Hepatocyte (in vitro differentiated cells): ENCODE data around the gene FBXL7. TPM values are rescaled to one million over a fixed set of nuclear protein-coding genes. Genes with fewer than 3 reads are reported as not detected.

ENCODE experiments used
- DNase-seq: peaks from one replicate; pipeline ENCODE4 v3.0.0-alpha.2; 2016; ENCODE audit warnings: low spot score
- H2AFZ ChIP-seq: fragments of 200-600 bp; sonication (generic); 2 replicates; pipeline ENCODE4 v1.6.0; 2016; ENCODE audit warnings: antibody characterized with exemption, mild to moderate bottlenecking
- H3K27ac ChIP-seq: fragments of 200-600 bp; sonication (generic); 2 replicates; pipeline ENCODE4 v1.5.1; 2016; ENCODE audit warnings: mild to moderate bottlenecking
- H3K27me3 ChIP-seq: fragments of 200-600 bp; sonication (generic); 2 replicates; pipeline ENCODE4 v1.6.1; 2016
- H3K36me3 ChIP-seq: fragments of 200-600 bp; sonication (generic); replicated peaks from 2 replicates; pipeline ENCODE4 v1.5.1; 2016; ENCODE audit warnings: low read depth; ENCODE audit not compliant: insufficient read depth
- H3K4me1 ChIP-seq: fragments of 200-600 bp; sonication (generic); 2 replicates; pipeline ENCODE4 v1.5.1; 2016; ENCODE audit warnings: mild to moderate bottlenecking, moderate library complexity; ENCODE audit not compliant: insufficient read depth
- H3K4me2 ChIP-seq: fragments of 200-600 bp; sonication (generic); 2 replicates; pipeline ENCODE4 v1.6.0; 2016
- H3K4me3 ChIP-seq: fragments of 200-600 bp; sonication (generic); 2 replicates; pipeline ENCODE4 v1.5.1; 2016; ENCODE audit warnings: mild to moderate bottlenecking
- H3K79me2 ChIP-seq: fragments of 200-600 bp; sonication (generic); 2 replicates; pipeline ENCODE4 v1.6.0; 2017; ENCODE audit warnings: mild to moderate bottlenecking
- H3K9me2 ChIP-seq: fragments of 200-600 bp; sonication (generic); replicated peaks from 2 replicates; pipeline ENCODE4 v1.6.0; 2017; ENCODE audit warnings: mild to moderate bottlenecking; ENCODE audit not compliant: insufficient read depth
- H3K9me3 ChIP-seq: fragments of 200-600 bp; sonication (generic); 2 replicates; pipeline ENCODE4 v1.5.1; 2016; ENCODE audit warnings: low read depth, mild to moderate bottlenecking
- H4K20me1 ChIP-seq: fragments of 200-600 bp; sonication (generic); 2 replicates; pipeline ENCODE4 v1.6.0; 2016; ENCODE audit warnings: mild to moderate bottlenecking; ENCODE audit not compliant: insufficient read depth, poor library complexity, severe bottlenecking
- CTCF ChIP-seq: fragments of 200-600 bp; sonication (generic); IDR thresholded peaks from 2 replicates; pipeline ENCODE4 v1.5.1; 2016; ENCODE audit warnings: antibody characterized with exemption, mild to moderate bottlenecking; ENCODE audit not compliant: poor library complexity
- EZH2 ChIP-seq: fragments of 200-600 bp; sonication (generic); IDR thresholded peaks from 2 replicates; pipeline ENCODE4 v1.6.1; 2016; ENCODE audit warnings: antibody characterized with exemption, mild to moderate bottlenecking, borderline replicate concordance
- EZH2phosphoT487 ChIP-seq: fragments of 200-600 bp; sonication (generic); IDR thresholded peaks from one replicate; pipeline ENCODE4 v1.6.1; 2018; ENCODE audit warnings: antibody characterized with exemption, mild to moderate bottlenecking, low read depth, moderate library complexity; ENCODE audit not compliant: unreplicated experiment, severe bottlenecking
- WGBS: methylation state at CpG from one replicate; pipeline ENCODE4 v1.1.6; 2016; ENCODE audit warnings: low lambda C conversion rate; ENCODE audit errors: missing lambda C conversion rate; 5-methylcytosine and 5-hydroxymethylcytosine counted together
- polyA plus RNA-seq: library from polyadenylated mRNA; unstranded; fragments of >200 nt; fragmentation: Nextera tagmentation; extraction: Ambion mirVana; gene quantifications from 2 replicates; pipeline ENCODE4 v1.2.1, GENCODE V29; 2016
- total RNA-seq: library from RNA; depleted of rRNA; stranded (reverse); fragments of >200 nt; gene quantifications from 2 replicates; pipeline ENCODE4 v1.2.3, GENCODE V29; 2014

Gene FBXL7
- total and polyA plus RNA-seq, 2 experiments from 2014 or later: 8.4 to 10.3 TPM

GRCh38 chr5:15938961-15939360 is 439.0 kb downstream of the FBXL7 start:
- TF ChIP-seq EZH2phosphoT487 (no peak), EZH2 (no peak), CTCF (no peak)
- Histone ChIP-seq H3K9me3 (no peaks in the 10 kb centered on the region), H3K36me3 (no peaks in the 10 kb centered on the region), H3K4me2 (no peak overlapping the region), H3K27me3 (no peaks in the 10 kb centered on the region), H3K4me1 (no peaks in the 10 kb centered on the region), H3K9me2 (no peaks in the 10 kb centered on the region), H3K79me2 (no peaks in the 10 kb centered on the region), H3K27ac (no peak overlapping the region), H2AFZ (no peak overlapping the region), H3K4me3 (no peak overlapping the region), H4K20me1 (no peaks in the 10 kb centered on the region)
- 93% methylated on average over 1 of the region's 1 CpG for WGBS
- no peak for DNase-seq

- no peaks in the 10 kb centered on the region for H3K9me2 ChIP-seq
- H2AFZ ChIP-seq: no peak overlapping the region
- no peaks in the 10 kb centered on the region for H3K36me3 ChIP-seq
- no peaks in the 10 kb centered on the region for H3K27me3 ChIP-seq
- no peaks in the 10 kb centered on the region for H4K20me1 ChIP-seq
- no peak overlapping the region for H3K4me3 ChIP-seq
- 85% methylated on average over 3 of the region's 3 CpGs for WGBS
- no peaks in the 10 kb centered on the region for H3K9me3 ChIP-seq
- TF ChIP-seq CTCF: no peak
- no peak for TF ChIP-seq EZH2
- no peak for TF ChIP-seq EZH2phosphoT487
- no peak overlapping the region for H3K27ac ChIP-seq
- DNase-seq: no peak
- H3K79me2 ChIP-seq: no peaks in the 10 kb centered on the region
- no peaks in the 10 kb centered on the region for H3K4me1 ChIP-seq
- H3K4me2 ChIP-seq: no peak overlapping the region
Observed at GRCh38 chr5:15940905-15941304, 440.9 kb downstream of the FBXL7 start.

GRCh38 chr5:15943487-15943886 is 443.5 kb downstream of the FBXL7 start:
- DNase-seq: no peak
- Histone ChIP-seq H3K4me1 (no peaks in the 10 kb centered on the region), H3K4me3 (no peak overlapping the region), H3K9me3 (no peaks in the 10 kb centered on the region), H3K9me2 (no peaks in the 10 kb centered on the region), H3K4me2 (no peak overlapping the region), H3K36me3 (no peaks in the 10 kb centered on the region), H4K20me1 (no peaks in the 10 kb centered on the region), H3K27me3 (no peaks in the 10 kb centered on the region), H3K79me2 (no peaks in the 10 kb centered on the region), H2AFZ (no peak overlapping the region), H3K27ac (no peak overlapping the region)
- WGBS: 57% methylated on average over 2 of the region's 2 CpGs
- TF ChIP-seq CTCF (no peak), EZH2 (no peak), EZH2phosphoT487 (no peak)

- DNase-seq: no peak
- Histone ChIP-seq H3K36me3 (no peaks in the 10 kb centered on the region), H4K20me1 (no peaks in the 10 kb centered on the region), H3K9me3 (no peaks in the 10 kb centered on the region), H3K9me2 (no peaks in the 10 kb centered on the region), H3K27ac (no peak overlapping the region), H3K4me2 (no peak overlapping the region), H3K4me1 (no peaks in the 10 kb centered on the region), H3K79me2 (no peaks in the 10 kb centered on the region), H2AFZ (no peak overlapping the region), H3K4me3 (no peak overlapping the region), H3K27me3 (no peaks in the 10 kb centered on the region)
- WGBS: 94% methylated on average over 3 of the region's 3 CpGs
- TF ChIP-seq EZH2: no peak
- TF ChIP-seq CTCF: no peak
- no peak for TF ChIP-seq EZH2phosphoT487
Observed at GRCh38 chr5:15946026-15946425, 446.0 kb downstream of the FBXL7 start.
